ENCODE results near the gene CPTP. TPM values are rescaled to one million over a fixed set of nuclear protein-coding genes. Genes with fewer than 3 reads are reported as not detected.

CPTP gene
- polyA plus RNA-seq, 3 donors, result 6.4 to 7.7 (median 7.4) TPM

- Mint-ChIP-seq H3K27ac (no peak overlapping the region), H3K9me3 (peaks cover 0 to 10% (median 5%) of the 10 kb centered on the region in 7 donors), H3K27me3 (ENCODE audit: low read depth in 3 of 3) (peaks cover 60 to 91% (median 67%) of the 10 kb centered on the region in 3 donors), H3K4me1 (peaks cover 4% of the 10 kb centered on the region), H3K4me3 (no peak overlapping the region), H3K36me3 (peaks cover 0 to 6% of the 10 kb centered on the region in 2 donors)
- intact Hi-C loops (cut with micrococcal nuclease), result no loop called here
- no peak overlapping the region for H3K9ac ChIP-seq (ENCODE audit: insufficient read depth, low read length, poor library complexity, severe bottlenecking)
- H3K36me3 ChIP-seq (replicated peaks in 1 of 2; ENCODE audit: control insufficient read depth in 1 of 2, insufficient read depth in 2 of 2, low read length in 2 of 2), result no peaks in the 10 kb centered on the region
- peaks cover 11 to 74% of the 10 kb centered on the region in 2 donors for H3K27me3 ChIP-seq (ENCODE audit: control insufficient read depth in 2 of 2, insufficient read depth in 2 of 2, low read length in 2 of 2)
- WGBS (ENCODE audit: insufficient coverage), result 5% methylated on average over 46 of the region's 52 CpGs
- no peak overlapping the region for H2AFZ ChIP-seq (ENCODE audit: insufficient read depth, low read depth, low read length, poor library complexity, severe bottlenecking)
- peaks cover 2% of the 10 kb centered on the region for H4K20me1 ChIP-seq (ENCODE audit: insufficient read depth, low read length)
- no peak overlapping the region for H3K4me3 ChIP-seq (replicated peaks in 1 of 3; ENCODE audit: low read depth in 2 of 3, low read length in 3 of 3)
- H3K79me2 ChIP-seq (ENCODE audit: insufficient read depth, low read length), result no peaks in the 10 kb centered on the region
- no peaks in the 10 kb centered on the region for H3K9me3 ChIP-seq (replicated peaks in 1 of 2; ENCODE audit: control insufficient read depth in 1 of 2, insufficient read depth in 1 of 2, low read length in 2 of 2)
- TF ChIP-seq, protein P1, sequence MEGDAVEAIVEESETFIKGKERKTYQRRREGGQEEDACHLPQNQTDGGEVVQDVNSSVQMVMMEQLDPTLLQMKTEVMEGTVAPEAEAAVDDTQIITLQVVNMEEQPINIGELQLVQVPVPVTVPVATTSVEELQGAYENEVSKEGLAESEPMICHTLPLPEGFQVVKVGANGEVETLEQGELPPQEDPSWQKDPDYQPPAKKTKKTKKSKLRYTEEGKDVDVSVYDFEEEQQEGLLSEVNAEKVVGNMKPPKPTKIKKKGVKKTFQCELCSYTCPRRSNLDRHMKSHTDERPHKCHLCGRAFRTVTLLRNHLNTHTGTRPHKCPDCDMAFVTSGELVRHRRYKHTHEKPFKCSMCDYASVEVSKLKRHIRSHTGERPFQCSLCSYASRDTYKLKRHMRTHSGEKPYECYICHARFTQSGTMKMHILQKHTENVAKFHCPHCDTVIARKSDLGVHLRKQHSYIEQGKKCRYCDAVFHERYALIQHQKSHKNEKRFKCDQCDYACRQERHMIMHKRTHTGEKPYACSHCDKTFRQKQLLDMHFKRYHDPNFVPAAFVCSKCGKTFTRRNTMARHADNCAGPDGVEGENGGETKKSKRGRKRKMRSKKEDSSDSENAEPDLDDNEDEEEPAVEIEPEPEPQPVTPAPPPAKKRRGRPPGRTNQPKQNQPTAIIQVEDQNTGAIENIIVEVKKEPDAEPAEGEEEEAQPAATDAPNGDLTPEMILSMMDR (IDR thresholded peaks at IDR 0.05), result no peak
- peak overlapping the region; percentile 15 for H3K4me2 ChIP-seq (replicated peaks; ENCODE audit: extremely low read depth, low read length, poor library complexity, severe bottlenecking)
- H3K27ac ChIP-seq (ENCODE audit: low read depth in 1 of 2, low read length in 2 of 2), result no peak overlapping the region
- H3K4me1 ChIP-seq (ENCODE audit: control insufficient read depth in 1 of 2, insufficient read depth in 2 of 2, low read length in 2 of 2), result no peaks in the 10 kb centered on the region
- DNase-seq, result peak in 1 of 3 donors; percentile 22
Measured at GRCh38 chr1:1355416-1355815, 30.8 kb downstream of the CPTP start.

DNA sequence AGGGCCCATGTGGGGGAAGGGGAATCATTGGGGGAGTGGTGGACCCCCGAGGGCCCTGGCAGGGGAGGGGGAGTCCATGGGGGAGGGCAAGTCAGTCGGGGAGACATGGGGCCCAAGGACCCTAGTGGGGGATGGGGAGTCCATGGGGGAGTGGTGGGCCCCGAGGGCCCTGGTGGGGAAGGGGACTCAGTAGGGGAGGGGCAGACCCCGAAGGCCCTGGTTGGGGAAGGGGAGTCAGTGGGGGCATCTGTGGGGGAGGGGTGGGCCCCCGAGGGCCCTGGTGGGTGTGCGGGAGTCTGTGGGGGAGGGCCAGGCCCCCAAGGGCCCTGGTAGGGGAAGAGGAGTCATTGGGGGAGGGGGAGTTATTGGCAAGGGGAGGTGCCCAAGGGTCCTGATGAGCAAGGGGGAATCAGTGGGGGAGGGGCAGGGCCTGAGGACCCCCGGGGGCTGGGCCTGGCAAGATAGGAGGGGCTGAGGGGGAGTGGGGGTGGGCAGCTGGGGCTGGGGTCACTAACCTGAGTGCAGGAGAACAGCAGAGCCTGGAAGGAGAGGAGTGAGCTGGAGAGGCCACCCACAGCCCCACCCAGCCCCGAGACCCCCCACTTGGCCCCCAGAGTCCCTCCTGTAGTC lies 31.7 kb downstream of the CPTP start:
- WGBS (ENCODE audit: insufficient coverage), result 64% methylated on average over 2 of the region's 8 CpGs
- Histone ChIP-seq H4K20me1 (ENCODE audit: insufficient read depth, low read length) (peaks cover 2% of the 10 kb centered on the region), H3K4me3 (replicated peaks in 1 of 3; ENCODE audit: low read depth in 2 of 3, low read length in 3 of 3) (no peak overlapping the region), H3K27ac (ENCODE audit: low read depth in 1 of 2, low read length in 2 of 2) (no peak overlapping the region), H3K27me3 (ENCODE audit: control insufficient read depth in 2 of 2, insufficient read depth in 2 of 2, low read length in 2 of 2) (peaks cover 11 to 81% of the 10 kb centered on the region in 2 donors), H2AFZ (ENCODE audit: insufficient read depth, low read depth, low read length, poor library complexity, severe bottlenecking) (no peak overlapping the region), H3K9ac (ENCODE audit: insufficient read depth, low read length, poor library complexity, severe bottlenecking) (no peak overlapping the region), H3K4me1 (ENCODE audit: control insufficient read depth in 1 of 2, insufficient read depth in 2 of 2, low read length in 2 of 2) (no peaks in the 10 kb centered on the region), H3K36me3 (replicated peaks in 1 of 2; ENCODE audit: control insufficient read depth in 1 of 2, insufficient read depth in 2 of 2, low read length in 2 of 2) (no peaks in the 10 kb centered on the region), H3K79me2 (ENCODE audit: insufficient read depth, low read length) (no peaks in the 10 kb centered on the region), H3K4me2 (replicated peaks; ENCODE audit: extremely low read depth, low read length, poor library complexity, severe bottlenecking) (no peak overlapping the region), H3K9me3 (replicated peaks in 1 of 2; ENCODE audit: control insufficient read depth in 1 of 2, insufficient read depth in 1 of 2, low read length in 2 of 2) (no peaks in the 10 kb centered on the region)
- no peak for DNase-seq
- Mint-ChIP-seq H3K36me3 (peaks cover 0 to 6% of the 10 kb centered on the region in 2 donors), H3K4me1 (peaks cover 4% of the 10 kb centered on the region), H3K9me3 (peaks cover 0 to 10% (median 7%) of the 10 kb centered on the region in 7 donors), H3K27ac (no peak overlapping the region), H3K27me3 (ENCODE audit: low read depth in 3 of 3) (peaks cover 68 to 99% (median 74%) of the 10 kb centered on the region in 3 donors), H3K4me3 (no peak overlapping the region)
- TF ChIP-seq, protein P1 (IDR thresholded peaks at IDR 0.05), result no peak
- intact Hi-C loops (cut with micrococcal nuclease), result no loop called here
